Measurements from ENCODE around the gene MAP4K4. TPM values are rescaled to one million over a fixed set of nuclear protein-coding genes. Genes with fewer than 3 reads are reported as not detected.

MAP4K4 gene
- total RNA-seq, 1 experiment from 2014 or later: 132 TPM

GRCh38 chr2:101735166-101735533, 37.6 kb downstream of the MAP4K4 start:
- Histone ChIP-seq H3K79me1 (ENCODE audit: insufficient read depth, low read depth, low read length, poor library complexity, severe bottlenecking) (peaks cover 4% of the 10 kb centered on the region), H4K91ac (ENCODE audit: insufficient read length, low read depth, low read length) (no peak overlapping the region), H3K27ac (ENCODE audit: insufficient read length, low read depth, low read length) (no peak overlapping the region), H2BK12ac (ENCODE audit: insufficient read length, low read depth, low read length) (no peak overlapping the region), H3K18ac (ENCODE audit: insufficient read length, low read depth, low read length) (no peak overlapping the region), H3K9me3 (ENCODE audit: control insufficient read depth, low read depth, low read length) (no peaks in the 10 kb centered on the region), H3K4me1 (ENCODE audit: insufficient read depth, low read length) (peaks cover 10% of the 10 kb centered on the region), H3K79me2 (ENCODE audit: insufficient read depth, low read length) (peaks cover 50% of the 10 kb centered on the region), H3K4ac (ENCODE audit: low read depth, low read length) (no peak overlapping the region), H3T11ph (ENCODE audit: low read length) (no peak overlapping the region), H3K27me3 (ENCODE audit: insufficient read depth, low read length) (no peaks in the 10 kb centered on the region), H3K4me2 (ENCODE audit: insufficient read depth, insufficient read length, low read length) (no peak overlapping the region), H4K20me1 (ENCODE audit: control insufficient read depth, insufficient read depth, insufficient read length) (no peaks in the 10 kb centered on the region), H2AK5ac (ENCODE audit: insufficient read length, low read length) (no peak overlapping the region), H2AFZ (ENCODE audit: low read length) (no peak overlapping the region), H2BK20ac (ENCODE audit: low read depth, low read length, poor library complexity, severe bottlenecking) (no peak overlapping the region), H3K23ac (ENCODE audit: insufficient read length, low read depth, low read length) (no peak overlapping the region), H3K23me2 (ENCODE audit: insufficient read length, low read depth, low read length, poor library complexity, severe bottlenecking) (no peaks in the 10 kb centered on the region), H4K5ac (ENCODE audit: insufficient read length, low read depth, low read length) (no peak overlapping the region), H2BK120ac (ENCODE audit: low read depth, low read length, poor library complexity, severe bottlenecking) (no peak overlapping the region), H2BK15ac (ENCODE audit: low read depth, low read length) (no peak overlapping the region), H3K14ac (ENCODE audit: insufficient read depth, low read length) (no peak overlapping the region), H3K56ac (ENCODE audit: insufficient read length, low read depth, low read length) (no peak overlapping the region), H4K8ac (replicated peaks; ENCODE audit: insufficient read length, low read depth, low read length) (no peak overlapping the region), H2BK5ac (ENCODE audit: insufficient read length, low read length) (no peak overlapping the region), H3K9ac (ENCODE audit: extremely low read depth, insufficient read length, low read length) (no peak overlapping the region)
- Mint-ChIP-seq H3K27me3 (ENCODE audit: low read depth) (no peaks in the 10 kb centered on the region), H3K9me3 (no peaks in the 10 kb centered on the region), H3K4me1 (peaks cover 64 to 65% of the 10 kb centered on the region in 2 experiments), H3K27ac (no peak overlapping the region), H3K36me3 (ENCODE audit: insufficient read depth in 1 of 3, low read depth in 3 of 3) (no peaks in the 10 kb centered on the region; a peak in 1 of 7 replicates), H3K4me3 (no peak overlapping the region)
- DNase-seq: no peak
- TF ChIP-seq CTCF (conservative IDR thresholded peaks at IDR 0.05): no peak

All from H9 (cell line).